ENCODE data around the gene ST3GAL6. TPM values are rescaled to one million over a fixed set of nuclear protein-coding genes. Genes with fewer than 3 reads are reported as not detected.

The ST3GAL6 gene
- total and polyA plus RNA-seq, 9 of the 15 experiments (the other 6 are each of a cell fraction or from before 2014, with no cell fraction given), result 0.14 TPM; not detected in 8

GRCh38 chr3:98744283-98744682, 18.9 kb upstream of the ST3GAL6 start:
- no peaks in the 10 kb centered on the region for H4K20me1 ChIP-seq (replicated peaks; ENCODE audit: control insufficient read depth, insufficient read depth, low read length)
- ATAC-seq (no peak), DNase-seq (ENCODE audit: extremely low read depth in 1 of 4, low spot score in 3 of 4) (no peak), FAIRE-seq (no peak)
- intact Hi-C loops (cut with micrococcal nuclease) (no loop called here), in situ Hi-C loops (cut with MboI) (no loop called here)
- no peak overlapping the region for H2AFZ ChIP-seq (ENCODE audit: low read depth, low read length)
- POLR2A ChIA-PET, result no interaction called here
- TF ChIP-seq ETS2 (tag; IDR thresholded peaks at IDR 0.05; ENCODE audit: borderline replicate concordance, poor library complexity, severe bottlenecking) (no peak), NFE2L1 (tag; IDR thresholded peaks at IDR 0.05; ENCODE audit: borderline replicate concordance, low read depth) (no peak), FOXM1 (IDR thresholded peaks at IDR 0.05; ENCODE audit: low read depth) (no peak), FOXM1 (CRISPR knock-in tag; IDR thresholded peaks at IDR 0.05; ENCODE audit: low read depth) (no peak), TBL1XR1 (IDR thresholded peaks at IDR 0.05; ENCODE audit: low read length in 2 of 2) (no peak), KLF13 (tag; IDR thresholded peaks at IDR 0.05; ENCODE audit: borderline replicate concordance, low read depth) (no peak), KLF6 (CRISPR knock-in tag; IDR thresholded peaks at IDR 0.05; ENCODE audit: borderline replicate concordance) (no peak), IRF9 (tag; IDR thresholded peaks at IDR 0.05) (no peak)
- TF ChIP-seq, protein P1, sequence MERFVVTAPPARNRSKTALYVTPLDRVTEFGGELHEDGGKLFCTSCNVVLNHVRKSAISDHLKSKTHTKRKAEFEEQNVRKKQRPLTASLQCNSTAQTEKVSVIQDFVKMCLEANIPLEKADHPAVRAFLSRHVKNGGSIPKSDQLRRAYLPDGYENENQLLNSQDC (CRISPR knock-in tag; IDR thresholded peaks at IDR 0.05), result no peak
- TF ChIP-seq, protein P2, sequence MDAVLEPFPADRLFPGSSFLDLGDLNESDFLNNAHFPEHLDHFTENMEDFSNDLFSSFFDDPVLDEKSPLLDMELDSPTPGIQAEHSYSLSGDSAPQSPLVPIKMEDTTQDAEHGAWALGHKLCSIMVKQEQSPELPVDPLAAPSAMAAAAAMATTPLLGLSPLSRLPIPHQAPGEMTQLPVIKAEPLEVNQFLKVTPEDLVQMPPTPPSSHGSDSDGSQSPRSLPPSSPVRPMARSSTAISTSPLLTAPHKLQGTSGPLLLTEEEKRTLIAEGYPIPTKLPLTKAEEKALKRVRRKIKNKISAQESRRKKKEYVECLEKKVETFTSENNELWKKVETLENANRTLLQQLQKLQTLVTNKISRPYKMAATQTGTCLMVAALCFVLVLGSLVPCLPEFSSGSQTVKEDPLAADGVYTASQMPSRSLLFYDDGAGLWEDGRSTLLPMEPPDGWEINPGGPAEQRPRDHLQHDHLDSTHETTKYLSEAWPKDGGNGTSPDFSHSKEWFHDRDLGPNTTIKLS (IDR thresholded peaks at IDR 0.05; ENCODE audit: borderline replicate concordance, low read depth), result no peak
- TF ChIP-seq, protein P3, sequence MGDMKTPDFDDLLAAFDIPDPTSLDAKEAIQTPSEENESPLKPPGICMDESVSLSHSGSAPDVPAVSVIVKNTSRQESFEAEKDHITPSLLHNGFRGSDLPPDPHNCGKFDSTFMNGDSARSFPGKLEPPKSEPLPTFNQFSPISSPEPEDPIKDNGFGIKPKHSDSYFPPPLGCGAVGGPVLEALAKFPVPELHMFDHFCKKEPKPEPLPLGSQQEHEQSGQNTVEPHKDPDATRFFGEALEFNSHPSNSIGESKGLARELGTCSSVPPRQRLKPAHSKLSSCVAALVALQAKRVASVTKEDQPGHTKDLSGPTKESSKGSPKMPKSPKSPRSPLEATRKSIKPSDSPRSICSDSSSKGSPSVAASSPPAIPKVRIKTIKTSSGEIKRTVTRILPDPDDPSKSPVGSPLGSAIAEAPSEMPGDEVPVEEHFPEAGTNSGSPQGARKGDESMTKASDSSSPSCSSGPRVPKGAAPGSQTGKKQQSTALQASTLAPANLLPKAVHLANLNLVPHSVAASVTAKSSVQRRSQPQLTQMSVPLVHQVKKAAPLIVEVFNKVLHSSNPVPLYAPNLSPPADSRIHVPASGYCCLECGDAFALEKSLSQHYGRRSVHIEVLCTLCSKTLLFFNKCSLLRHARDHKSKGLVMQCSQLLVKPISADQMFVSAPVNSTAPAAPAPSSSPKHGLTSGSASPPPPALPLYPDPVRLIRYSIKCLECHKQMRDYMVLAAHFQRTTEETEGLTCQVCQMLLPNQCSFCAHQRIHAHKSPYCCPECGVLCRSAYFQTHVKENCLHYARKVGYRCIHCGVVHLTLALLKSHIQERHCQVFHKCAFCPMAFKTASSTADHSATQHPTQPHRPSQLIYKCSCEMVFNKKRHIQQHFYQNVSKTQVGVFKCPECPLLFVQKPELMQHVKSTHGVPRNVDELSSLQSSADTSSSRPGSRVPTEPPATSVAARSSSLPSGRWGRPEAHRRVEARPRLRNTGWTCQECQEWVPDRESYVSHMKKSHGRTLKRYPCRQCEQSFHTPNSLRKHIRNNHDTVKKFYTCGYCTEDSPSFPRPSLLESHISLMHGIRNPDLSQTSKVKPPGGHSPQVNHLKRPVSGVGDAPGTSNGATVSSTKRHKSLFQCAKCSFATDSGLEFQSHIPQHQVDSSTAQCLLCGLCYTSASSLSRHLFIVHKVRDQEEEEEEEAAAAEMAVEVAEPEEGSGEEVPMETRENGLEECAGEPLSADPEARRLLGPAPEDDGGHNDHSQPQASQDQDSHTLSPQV (IDR thresholded peaks at IDR 0.05), result no peak
- H3K4me1 ChIP-seq (replicated peaks in 1 of 2; ENCODE audit: control insufficient read depth in 2 of 2, insufficient read depth in 2 of 2, low read length in 2 of 2), result no peaks in the 10 kb centered on the region
- H3K36me3 ChIP-seq (ENCODE audit: control insufficient read depth, insufficient read depth, low read length), result no peaks in the 10 kb centered on the region
- H3K4me2 ChIP-seq (ENCODE audit: insufficient read depth, low read length), result no peak overlapping the region
- BruUV-seq (replicated peaks), result no TSS peak
- no peak overlapping the region for H3K27ac ChIP-seq (ENCODE audit: extremely low read depth, low read depth, low read length)
- no peaks in the 10 kb centered on the region for H3K9me3 ChIP-seq (replicated peaks; ENCODE audit: control insufficient read depth, insufficient read depth, low read depth, low read length)
- H3K9ac ChIP-seq (ENCODE audit: insufficient read depth in 1 of 2, low read depth in 2 of 2, low read length in 2 of 2), result no peak overlapping the region
- no peaks in the 10 kb centered on the region for H3K27me3 ChIP-seq (ENCODE audit: control insufficient read depth in 2 of 2, insufficient read depth in 2 of 2, low read length in 2 of 2)
- H3K79me2 ChIP-seq (ENCODE audit: control insufficient read depth, insufficient read depth, low read length), result no peaks in the 10 kb centered on the region
- H3K9me1 ChIP-seq (ENCODE audit: control insufficient read depth, insufficient read depth, low read length), result no peaks in the 10 kb centered on the region
- no peak overlapping the region for H3K4me3 ChIP-seq
- CTCF ChIA-PET (ENCODE audit: low intra/inter-chr PET ratio), result no interaction called here

All from K562 (cell line).